GM12878 (cell line): ENCODE results near the gene LSAMP. TPM values are rescaled to one million over a fixed set of nuclear protein-coding genes. Genes with fewer than 3 reads are reported as not detected.

Experiments
- BACH1 ChIP-seq: fragments of 450-650 bp; IDR thresholded peaks from 2 replicates; pipeline ENCODE4 v1.6.1; 2017; ENCODE audit warnings: mild to moderate bottlenecking, borderline replicate concordance
- BCL3 ChIP-seq: IDR thresholded peaks from 2 replicates; pipeline ENCODE4 v1.6.1; 2011; ENCODE audit warnings: borderline replicate concordance, low read depth, mild to moderate bottlenecking, moderate library complexity, low read length; ENCODE audit not compliant: insufficient read depth, poor library complexity, severe bottlenecking
- CEBPB ChIP-seq, 2 experiments: fragments of 150-350 bp in 1 of 2; IDR thresholded peaks; 2 replicates each; pipeline ENCODE4 v1.6.1; 2012 to 2014; ENCODE audit warnings: low read depth in 2 of 2, low read length in 2 of 2, borderline replicate concordance in 1 of 2, inconsistent platforms in 1 of 2
- CHD4 ChIP-seq: fragments of 200-600 bp; sonication (generic); IDR thresholded peaks from 2 replicates; pipeline ENCODE4 v1.6.1; 2016; ENCODE audit warnings: mild to moderate bottlenecking
- E2F8 ChIP-seq: fragments of 450-650 bp; IDR thresholded peaks from 2 replicates; pipeline ENCODE4 v1.6.1; 2018; ENCODE audit warnings: mild to moderate bottlenecking, low read depth, moderate library complexity; ENCODE audit not compliant: partially characterized antibody
- ETV6 ChIP-seq, 2 experiments: fragments of 450-650 bp in 1 of 2; IDR thresholded peaks in 1 of 2; conservative IDR thresholded peaks in 1 of 2; 2 replicates each; pipeline ENCODE4 v1.6.1; 2014; ENCODE audit warnings: antibody characterized with exemption in 1 of 2, borderline replicate concordance in 1 of 2, low read depth in 1 of 2, mild to moderate bottlenecking in 1 of 2, moderate library complexity in 1 of 2
- FOS ChIP-seq: IDR thresholded peaks from 3 replicates; pipeline ENCODE4 v1.6.1; 2011; ENCODE audit warnings: borderline replicate concordance; ENCODE audit not compliant: insufficient read length; ENCODE audit errors: extremely low read depth
- HCFC1 ChIP-seq: fragments of 150-350 bp; IDR thresholded peaks from 2 replicates; pipeline ENCODE4 v1.6.1; 2014; ENCODE audit warnings: low read length
- IKZF1 ChIP-seq: fragments of 450-650 bp; conservative IDR thresholded peaks from 2 replicates; pipeline ENCODE4 v1.6.1; 2017; ENCODE audit warnings: antibody characterized with exemption, mild to moderate bottlenecking
- KAT2A ChIP-seq: conservative IDR thresholded peaks from 2 replicates; pipeline ENCODE4 v1.6.1; 2011; ENCODE audit warnings: low read depth, low read length; ENCODE audit not compliant: control insufficient read depth
- MLLT1 ChIP-seq: fragments of 450-650 bp; IDR thresholded peaks from 2 replicates; pipeline ENCODE4 v1.6.1; 2016; ENCODE audit warnings: mild to moderate bottlenecking
- NKRF ChIP-seq: fragments of 450-650 bp; conservative IDR thresholded peaks from 2 replicates; pipeline ENCODE4 v1.6.1; 2017; ENCODE audit warnings: mild to moderate bottlenecking, moderate library complexity
- PAX5 ChIP-seq: IDR thresholded peaks from 2 replicates; pipeline ENCODE4 v1.6.1; 2011; ENCODE audit warnings: low read depth, low read length, borderline replicate concordance
- PKNOX1 ChIP-seq: fragments of 450-650 bp; IDR thresholded peaks from 2 replicates; pipeline ENCODE4 v1.6.1; 2016; ENCODE audit warnings: mild to moderate bottlenecking
- ZNF687 ChIP-seq: fragments of 450-650 bp; IDR thresholded peaks from 2 replicates; pipeline ENCODE4 v1.6.1; 2017; ENCODE audit warnings: mild to moderate bottlenecking, moderate library complexity
- polyA plus RNA-seq, 11 experiments: library from polyadenylated mRNA; depleted of rRNA in 4 of 11; unstranded in 6 of 11; stranded (reverse) in 5 of 11; fragments of >200 nt; fragmentation: Nextera tagmentation in 4 of 11; fragmentation: Illumina TruSeq in 1 of 11; extraction: Ambion mirVana in 4 of 11; extraction: Trizol in 1 of 11; gene quantifications; 1 replicate in 1 of 11; 2 replicates in 10 of 11; pipeline versions ENCODE4 v1.2.1 to v1.2.3, GENCODE V29; 2011 to 2016; ENCODE audit warnings: inconsistent platforms in 2 of 11, missing spikeins in 2 of 11, low read depth in 1 of 11
- total RNA-seq, 4 experiments: library from RNA; depleted of rRNA in 3 of 4; stranded (reverse); fragments of >200 nt in 3 of 4; fragmentation: Illumina TruSeq in 1 of 4; extraction: Trizol in 1 of 4; gene quantifications; 2 replicates each; pipeline versions ENCODE4 v1.2.1 to v1.2.3, GENCODE V29; 2013 to 2021

Gene LSAMP
- total and polyA plus RNA-seq, 10 of the 15 experiments (the other 5 are each of a cell fraction or from before 2014, with no cell fraction given), result 2.0 to 12.7 (median 6.5) TPM

GRCh38 chr3:115930922-115931321 lies 514.4 kb downstream of the LSAMP start (continued):
- no peak for TF ChIP-seq NKRF
- TF ChIP-seq MLLT1, result no peak
- no peak for TF ChIP-seq BCL3
- TF ChIP-seq KAT2A, result no peak
- TF ChIP-seq FOS, result no peak
- TF ChIP-seq PAX5, result no peak
- TF ChIP-seq E2F8, result no peak
- peak; percentile 82 for TF ChIP-seq IKZF1
- TF ChIP-seq BACH1, result no peak
- no peak for TF ChIP-seq CHD4
- peak; percentile 78 for TF ChIP-seq PKNOX1
- no peak for TF ChIP-seq HCFC1
- TF ChIP-seq ZNF687, result no peak
- TF ChIP-seq CEBPB (IDR thresholded peaks at IDR 0.05; ENCODE audit: borderline replicate concordance in 1 of 2, low read depth in 2 of 2, low read length in 2 of 2), result no peak
- no peak for TF ChIP-seq ETV6 (conservative IDR thresholded peaks at IDR 0.05 in 1 of 2, IDR thresholded peaks at IDR 0.05 in 1 of 2; ENCODE audit: borderline replicate concordance in 1 of 2, low read depth in 1 of 2)
